Left forelimb (tissue), 1 donor: Measurements from ENCODE around the gene CCT5.
"Not testable (repeated sequence)": the region's sequence is repeated elsewhere in the genome, so short reads cannot be mapped to it uniquely, and the experiment has no call there.

Source experiments
- DNase-seq: peaks from one replicate; pipeline ENCODE4 v3.0.0-alpha.2; 2018; ENCODE audit warnings: low spot score

CCT5 gene

GRCh38 chr5:10246761-10247160 is 3.3 kb upstream of the CCT5 start:
- no peak for DNase-seq

- DNase-seq: not testable (repeated sequence)
Measured at GRCh38 chr5:10247217-10247616, 2.9 kb upstream of the CCT5 start.

- no peak for DNase-seq
Measured at GRCh38 chr5:10248378-10249260, 1.5 kb upstream of the CCT5 start.

DNA sequence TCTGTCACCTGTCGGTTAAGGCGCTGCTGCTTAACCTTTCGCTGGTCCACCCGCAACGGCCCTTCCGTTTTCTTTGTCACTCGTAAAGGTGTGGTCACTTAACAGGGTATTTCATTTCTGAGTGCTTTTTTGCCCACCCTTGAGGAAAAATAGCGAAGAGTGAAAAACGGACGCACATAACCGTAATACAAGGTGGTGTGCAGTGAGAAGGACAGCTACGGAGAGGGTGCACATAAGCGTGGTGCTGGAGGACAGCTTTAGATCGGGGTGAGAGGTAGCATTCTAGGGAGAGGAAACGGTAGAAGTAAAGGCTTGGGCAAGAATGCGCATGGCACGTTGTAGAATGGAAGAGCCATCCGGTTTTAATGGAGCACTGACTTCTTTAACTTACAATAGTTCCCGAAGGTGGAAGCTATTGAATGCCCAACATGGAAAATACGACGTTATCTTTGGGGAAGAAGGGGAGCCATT is 761 bp downstream of the CCT5 start:
- DNase-seq: no peak

GRCh38 chr5:10251405-10251804 is 1.3 kb downstream of the CCT5 start:
- no peak for DNase-seq

DNA sequence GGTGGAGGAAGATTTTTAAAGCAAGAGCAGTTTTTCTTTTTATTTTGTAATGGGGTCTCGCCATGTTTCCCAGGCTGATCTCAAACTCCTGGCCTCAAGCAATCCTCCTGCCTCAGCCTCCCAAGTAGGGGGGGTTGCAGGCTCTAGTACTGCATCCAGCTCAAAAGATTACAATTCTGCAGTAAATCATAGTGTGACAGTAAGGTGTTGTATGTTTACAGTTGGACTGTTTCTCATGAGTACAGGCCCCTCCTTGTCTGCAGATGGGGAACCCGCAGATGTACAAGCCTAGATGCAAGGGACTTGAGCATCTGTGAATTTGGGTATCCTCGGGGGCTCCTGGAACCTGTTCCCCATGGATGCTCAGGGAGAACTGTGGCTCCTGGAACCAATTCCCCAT is 3.3 kb downstream of the CCT5 start:
- no peak for DNase-seq

GRCh38 chr5:10254686-10255085 is 4.6 kb downstream of the CCT5 start:
- DNase-seq: no peak

- no peak for DNase-seq
Measured at GRCh38 chr5:10257870-10258269, 7.8 kb downstream of the CCT5 start.

- no peak for DNase-seq
Measured at GRCh38 chr5:10259899-10260298, 9.8 kb downstream of the CCT5 start.

- no peak for DNase-seq
Measured at GRCh38 chr5:10261065-10261464, 11.0 kb downstream of the CCT5 start.

GRCh38 chr5:10262121-10262774 is 12.2 kb downstream of the CCT5 start:
- no peak for DNase-seq

- DNase-seq: no peak
Measured at GRCh38 chr5:10262995-10263394, 12.9 kb downstream of the CCT5 start.

- no peak for DNase-seq
Measured at GRCh38 chr5:10264604-10265003, 14.5 kb downstream of the CCT5 start.

DNA sequence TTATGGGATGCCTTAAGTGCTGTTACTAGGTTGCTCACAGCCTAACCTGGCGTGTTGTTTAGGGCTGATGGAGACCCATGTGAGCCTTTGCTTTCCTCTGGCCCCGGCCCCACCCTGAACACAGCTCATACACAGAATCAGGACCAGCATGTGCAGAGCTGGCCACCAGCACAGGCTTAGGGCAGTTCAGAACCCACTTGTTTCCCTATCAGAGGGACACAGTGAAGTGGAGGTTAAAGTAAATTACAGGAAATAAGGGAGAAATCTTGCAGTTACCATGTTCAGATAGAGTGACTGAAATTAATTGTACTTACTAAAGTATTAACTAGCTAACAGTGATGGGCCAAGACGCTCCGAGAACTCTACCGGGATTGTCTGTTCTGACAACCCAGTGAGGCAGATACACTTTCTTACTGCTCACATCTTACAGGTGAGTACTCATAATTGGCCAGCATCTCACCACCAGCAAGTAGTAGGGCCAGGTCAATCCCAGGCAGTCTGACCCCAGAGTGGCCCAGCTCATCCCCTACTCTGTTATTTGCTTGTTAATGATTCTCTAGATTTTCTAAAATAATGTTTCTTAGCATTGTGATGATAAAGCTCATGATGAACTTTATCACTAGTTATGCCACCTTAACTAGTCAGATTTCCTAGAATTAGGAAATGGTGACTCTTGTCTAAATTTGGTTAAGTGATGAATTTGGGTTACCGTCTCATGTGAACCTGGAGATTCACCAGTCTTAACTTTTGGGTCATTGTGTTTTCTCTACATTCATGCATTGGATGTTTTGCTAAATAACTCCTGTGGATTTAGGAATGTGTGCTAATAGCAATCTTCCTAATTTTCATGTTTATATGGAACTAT is 15.4 kb downstream of the CCT5 start:
- DNase-seq: no peak

DNA sequence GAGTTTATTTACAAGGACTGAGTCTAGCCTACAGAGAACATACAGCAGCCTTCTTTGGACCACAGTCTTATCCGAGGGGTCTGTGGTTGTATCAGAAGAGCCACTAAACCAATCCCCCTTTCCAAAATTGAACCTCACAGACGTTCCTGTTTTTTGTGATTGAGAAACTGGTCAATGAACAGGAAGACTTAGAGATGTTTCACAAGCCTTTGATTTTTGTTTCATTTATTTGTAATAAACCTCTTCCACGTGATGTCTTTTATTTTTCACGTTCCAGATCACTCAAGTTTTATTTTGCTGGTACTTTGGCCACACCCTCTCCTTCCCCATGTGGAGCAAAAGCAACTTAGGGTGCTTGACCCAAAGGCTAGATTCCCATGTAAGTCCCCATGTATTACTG is 16.1 kb downstream of the CCT5 start:
- no peak for DNase-seq

GRCh38 chr5:10266839-10267238 is 16.8 kb downstream of the CCT5 start:
- DNase-seq: no peak

- DNase-seq: no peak
Measured at GRCh38 chr5:10268100-10268499, 18.0 kb downstream of the CCT5 start.

GRCh38 chr5:10272053-10272874 is 22.2 kb downstream of the CCT5 start:
- DNase-seq: no peak

GRCh38 chr5:10272875-10273209 is 22.8 kb downstream of the CCT5 start:
- DNase-seq: not testable (repeated sequence)

GRCh38 chr5:10275460-10275859 is 25.4 kb downstream of the CCT5 start:
- no peak for DNase-seq

DNA sequence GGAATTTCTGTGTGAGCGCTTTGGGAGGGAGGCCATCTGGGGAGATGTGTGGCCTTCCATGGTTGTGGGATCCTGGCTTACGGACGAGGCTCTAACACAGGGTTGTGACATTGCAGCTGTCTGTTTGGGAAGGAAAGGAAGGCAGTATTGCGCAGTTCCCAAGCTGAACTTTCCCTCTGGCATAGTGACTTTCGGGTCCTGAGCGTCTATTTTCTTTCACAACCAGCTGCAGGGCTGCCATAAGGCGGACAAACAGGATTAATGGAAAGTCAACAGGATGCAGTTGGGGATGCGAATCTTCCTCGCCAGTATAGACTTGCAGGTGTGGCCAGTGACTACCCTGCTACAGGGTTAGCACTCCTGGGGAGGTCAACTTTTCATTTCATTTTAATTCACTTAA is 25.9 kb downstream of the CCT5 start:
- no peak for DNase-seq

DNA sequence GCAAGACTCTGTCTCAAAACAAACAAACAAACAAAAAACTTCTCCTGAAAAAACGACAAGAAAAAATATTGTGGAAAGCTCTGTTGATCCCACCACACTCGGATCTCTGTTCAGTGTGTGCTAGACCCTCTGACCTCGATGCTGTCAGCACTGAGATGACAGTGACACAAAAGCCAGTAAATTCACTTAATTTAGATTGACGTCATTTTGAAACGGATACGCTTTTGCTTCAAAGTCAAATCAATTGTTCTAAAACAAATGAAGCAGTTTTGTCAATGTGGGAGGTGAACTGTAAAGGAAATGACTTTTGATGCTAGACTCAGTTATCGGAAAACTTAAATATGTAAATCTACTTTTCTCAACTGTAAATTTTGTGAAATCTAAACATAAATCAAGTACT is 26.6 kb downstream of the CCT5 start:
- DNase-seq: no peak
